Left renal cortex interstitium (tissue), 4 donors: Measurements from ENCODE around the gene PGGHG. TPM values are rescaled to one million over a fixed set of nuclear protein-coding genes. Genes with fewer than 3 reads are reported as not detected.
"Not testable (repeated sequence)": the region's sequence is repeated elsewhere in the genome, so short reads cannot be mapped to it uniquely, and the experiment has no call there.

Experiments
- DNase-seq, 4 donors: peaks; one replicate each; pipeline ENCODE4 v3.0.0-alpha.2; 2013; ENCODE audit warnings: low read depth in 4 of 4, low spot score in 2 of 4, missing footprints in 1 of 4
- polyA plus RNA-seq, 4 donors: library from polyadenylated mRNA; unstranded; fragments of 120-200 nt; gene quantifications; one replicate each; pipeline ENCODE4 v1.2.1, GENCODE V29; 2013; ENCODE audit not compliant: insufficient read length in 4 of 4

Gene PGGHG
- polyA plus RNA-seq, 4 donors, result 11.1 to 25.5 (median 23.5) TPM

DNA sequence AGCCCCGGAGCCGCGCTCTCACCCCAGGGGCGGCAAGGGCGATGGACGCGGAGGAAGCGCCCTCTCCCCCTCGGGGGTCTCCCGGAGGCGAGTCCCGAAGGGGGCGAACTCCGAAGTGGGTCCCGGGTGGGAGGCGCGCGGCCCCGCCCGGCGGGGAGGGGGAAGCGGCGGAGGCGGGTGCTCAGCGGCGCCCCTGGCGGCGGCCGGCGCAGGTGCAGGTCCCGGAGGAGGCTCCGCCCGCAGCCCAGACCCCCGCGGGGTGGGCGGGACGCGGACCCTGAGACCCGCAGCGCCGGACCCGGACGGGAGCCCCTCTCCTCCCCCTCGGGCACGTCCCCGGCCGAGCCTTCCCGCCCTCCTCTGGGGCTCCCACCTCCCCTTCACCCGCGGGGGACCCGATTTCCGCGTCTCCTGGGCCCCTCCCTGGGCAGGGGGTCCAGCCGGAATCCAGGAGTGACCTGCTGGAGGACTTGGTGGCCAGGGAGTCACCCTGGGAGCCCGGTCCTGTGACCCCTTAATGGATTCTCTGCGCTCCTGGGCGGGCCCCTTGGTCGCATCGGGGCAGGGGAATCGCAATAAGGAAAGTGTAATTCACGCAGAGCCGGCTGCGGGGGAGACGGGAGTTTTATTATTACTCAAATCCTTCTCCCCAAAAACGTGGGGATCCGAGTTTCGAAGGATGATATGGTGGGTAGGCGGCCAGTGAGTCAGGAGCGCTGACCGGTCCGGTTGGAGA is 22.3 kb downstream of the PGGHG start:
- not testable (repeated sequence) for DNase-seq

DNA sequence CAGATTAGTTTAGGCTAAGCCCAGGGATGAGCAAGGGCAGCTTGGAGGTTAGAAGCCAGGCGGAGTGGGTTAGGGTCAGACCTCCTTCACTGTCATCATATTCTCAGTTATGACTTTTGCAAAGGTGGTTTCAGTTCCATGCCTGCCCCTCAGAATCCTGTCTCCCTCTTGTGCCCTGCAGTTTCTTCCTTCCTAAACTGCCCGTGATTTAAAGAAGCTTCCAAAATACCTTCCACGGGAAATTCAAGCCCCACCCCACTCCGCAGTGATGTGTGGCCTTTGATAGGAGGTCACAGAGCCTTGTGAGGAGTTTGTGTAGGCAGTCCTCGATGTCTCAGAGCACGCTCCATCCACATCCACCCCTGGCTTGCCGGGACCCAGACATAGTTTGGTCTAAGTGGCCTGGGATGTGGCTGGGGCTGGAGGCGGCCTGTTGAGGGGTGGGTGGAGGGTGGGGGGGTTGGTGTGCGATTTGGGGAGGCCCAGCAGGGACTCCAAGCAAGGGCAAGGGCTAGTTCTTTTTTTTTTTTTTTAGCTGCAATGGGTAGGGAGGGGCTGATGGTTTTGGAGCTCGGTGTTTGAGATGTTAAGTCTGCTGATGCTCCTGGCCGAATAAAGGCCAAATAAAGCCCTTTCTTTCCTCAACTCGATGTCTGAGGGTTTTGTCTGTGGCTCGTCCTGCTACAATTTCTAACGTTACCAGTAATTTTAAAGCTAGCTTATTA is 23.3 kb downstream of the PGGHG start:
- DNase-seq, result no peak

DNA sequence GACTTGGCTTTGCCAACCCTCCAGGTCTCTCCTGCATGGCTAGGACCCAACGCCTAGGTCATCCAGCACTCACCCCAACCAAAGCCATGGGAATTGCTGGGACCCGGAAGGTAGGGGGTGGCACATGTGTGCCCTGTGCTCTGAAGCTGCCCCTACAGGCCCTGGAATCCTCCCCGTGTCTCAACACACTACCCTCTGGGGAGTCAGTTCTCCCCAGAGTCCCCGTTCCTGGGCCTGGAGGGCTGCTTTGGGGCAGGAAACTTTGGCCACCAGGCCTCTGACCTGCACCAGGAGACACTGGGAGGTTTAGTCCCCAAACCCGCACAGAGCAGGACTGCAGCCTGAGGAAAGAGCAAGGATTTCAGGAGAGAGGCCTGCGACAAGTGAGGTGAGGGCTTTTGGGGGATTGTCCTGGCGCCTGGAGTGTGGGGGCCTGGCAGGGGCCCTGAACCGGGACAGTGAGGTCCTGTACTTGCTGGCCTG is 24.4 kb downstream of the PGGHG start:
- DNase-seq, result no peak

DNA sequence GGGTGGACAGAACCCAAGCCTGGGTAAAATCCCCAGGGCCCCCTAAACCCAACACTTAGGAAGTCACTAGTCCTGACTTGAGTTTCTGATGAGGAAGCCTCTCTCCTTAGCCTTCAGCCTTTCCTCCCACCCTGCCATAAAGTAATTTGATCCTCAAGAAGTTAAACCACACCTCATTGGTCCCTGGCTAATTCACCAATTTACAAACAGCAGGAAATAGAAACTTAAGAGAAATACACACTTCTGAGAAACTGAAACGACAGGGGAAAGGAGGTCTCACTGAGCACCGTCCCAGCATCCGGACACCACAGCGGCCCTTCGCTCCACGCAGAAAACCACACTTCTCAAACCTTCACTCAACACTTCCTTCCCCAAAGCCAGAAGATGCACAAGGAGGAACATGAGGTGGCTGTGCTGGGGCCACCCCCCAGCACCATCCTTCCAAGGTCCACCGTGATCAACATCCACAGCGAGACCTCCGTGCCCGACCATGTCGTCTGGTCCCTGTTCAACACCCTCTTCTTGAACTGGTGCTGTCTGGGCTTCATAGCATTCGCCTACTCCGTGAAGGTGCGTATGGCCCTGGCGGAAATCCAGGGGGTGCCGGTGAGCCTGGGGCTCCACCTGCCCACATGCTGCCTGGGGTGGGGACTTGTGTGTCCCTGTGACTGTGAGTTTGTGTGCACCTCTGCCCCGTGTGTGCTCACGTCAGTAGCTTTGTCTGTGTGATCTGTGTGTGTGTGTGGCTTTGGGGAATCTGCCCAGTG is 25.0 kb downstream of the PGGHG start, which contains the start of gene IFITM1:
TSS of gene IFITM1 (plus strand) at position 254 of the 767 bp plus-strand sequence. CDS start at position 385, 131 bp downstream.
- peak in 1 of 4 donors; percentile 80 for DNase-seq

DNA sequence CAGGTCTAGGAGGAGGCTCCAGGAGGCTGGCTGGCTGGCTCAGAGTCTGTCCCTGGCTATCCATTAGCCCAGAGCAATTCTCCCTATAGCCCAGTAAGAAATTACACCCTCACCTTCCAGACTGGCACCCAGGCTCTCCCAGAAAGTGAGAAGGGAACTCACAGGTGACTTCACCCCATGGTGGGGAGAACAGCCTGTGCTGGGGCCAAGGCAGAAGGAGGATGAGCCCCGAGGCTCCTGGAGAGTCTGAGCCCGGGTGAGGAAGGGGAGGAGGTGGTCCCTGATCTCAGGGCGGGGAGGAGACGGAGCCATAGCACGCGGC is 25.6 kb downstream of the PGGHG start:
- not testable (repeated sequence) for DNase-seq

DNA sequence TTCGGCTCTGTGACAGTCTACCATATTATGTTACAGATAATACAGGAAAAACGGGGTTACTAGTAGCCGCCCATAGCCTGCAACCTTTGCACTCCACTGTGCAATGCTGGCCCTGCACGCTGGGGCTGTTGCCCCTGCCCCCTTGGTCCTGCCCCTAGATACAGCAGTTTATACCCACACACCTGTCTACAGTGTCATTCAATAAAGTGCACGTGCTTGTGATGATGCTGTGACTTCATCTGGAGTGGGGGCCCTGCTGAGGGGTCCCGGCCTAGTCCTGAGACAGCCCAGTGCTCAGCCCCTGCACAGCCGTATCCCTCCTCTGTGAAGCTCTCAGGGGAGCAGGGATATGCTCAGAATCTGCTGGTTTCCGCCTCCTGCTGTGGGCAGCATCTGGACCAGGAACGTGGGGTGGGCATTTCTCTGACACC is 26.1 kb downstream of the PGGHG start:
- DNase-seq, result no peak

DNA sequence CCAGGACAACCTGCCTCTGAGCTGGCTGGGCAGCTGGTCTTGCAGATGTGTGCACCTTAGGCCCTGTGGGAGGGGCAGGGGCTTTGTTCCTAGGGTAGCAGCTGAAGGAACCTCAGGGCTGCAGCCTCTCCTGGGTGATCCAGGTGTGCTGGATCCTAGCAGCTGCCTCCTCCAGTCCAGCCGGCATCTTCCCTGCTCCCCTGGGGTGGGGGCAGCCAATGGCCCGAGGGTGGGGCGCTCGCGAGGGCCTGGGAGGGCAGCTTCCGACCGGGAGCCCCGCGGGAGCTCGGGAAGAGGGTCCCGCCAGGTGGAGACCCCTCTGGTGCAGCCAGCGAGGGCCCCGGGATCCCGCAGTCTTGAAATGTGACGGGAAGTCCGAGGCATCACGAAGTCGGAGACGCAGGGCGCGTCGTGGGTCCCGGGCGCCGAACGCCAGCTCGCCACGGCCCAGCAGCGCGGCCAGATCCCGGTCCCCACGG is 26.6 kb downstream of the PGGHG start:
- no peak for DNase-seq

DNA sequence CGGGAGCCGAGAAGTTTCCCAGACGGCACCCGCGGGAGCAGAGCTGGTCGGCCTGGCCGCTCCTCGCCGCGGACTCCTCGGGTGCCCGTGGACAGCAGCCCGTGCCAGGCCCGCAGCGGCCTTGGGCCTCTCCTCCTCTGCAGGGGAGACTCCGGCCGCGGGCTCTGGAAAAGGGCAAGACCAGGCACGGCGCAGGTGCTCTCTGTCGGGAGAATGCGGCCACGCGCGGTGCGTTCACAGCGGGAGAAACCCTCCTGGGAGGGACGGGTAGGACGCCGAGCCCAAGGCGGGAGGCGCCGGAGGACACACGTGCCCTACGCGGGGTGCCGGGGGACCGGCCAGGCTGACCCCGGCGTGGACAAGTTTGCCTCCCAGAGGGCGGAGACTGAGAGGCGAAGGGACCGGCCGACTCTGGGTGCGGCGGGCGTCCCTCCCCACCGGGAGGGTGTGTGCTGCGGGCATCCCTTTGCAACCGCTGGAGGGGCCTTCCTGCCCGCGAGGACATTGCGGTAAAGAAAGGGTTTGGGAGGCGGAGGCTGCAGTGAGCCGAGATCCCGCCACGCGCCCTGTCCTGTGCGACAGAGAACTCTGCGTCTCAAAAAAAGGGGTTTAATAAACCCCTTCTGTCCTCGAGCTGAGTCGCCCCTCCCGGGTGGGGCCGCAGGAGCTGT is 27.2 kb downstream of the PGGHG start:
- DNase-seq, result no peak

DNA sequence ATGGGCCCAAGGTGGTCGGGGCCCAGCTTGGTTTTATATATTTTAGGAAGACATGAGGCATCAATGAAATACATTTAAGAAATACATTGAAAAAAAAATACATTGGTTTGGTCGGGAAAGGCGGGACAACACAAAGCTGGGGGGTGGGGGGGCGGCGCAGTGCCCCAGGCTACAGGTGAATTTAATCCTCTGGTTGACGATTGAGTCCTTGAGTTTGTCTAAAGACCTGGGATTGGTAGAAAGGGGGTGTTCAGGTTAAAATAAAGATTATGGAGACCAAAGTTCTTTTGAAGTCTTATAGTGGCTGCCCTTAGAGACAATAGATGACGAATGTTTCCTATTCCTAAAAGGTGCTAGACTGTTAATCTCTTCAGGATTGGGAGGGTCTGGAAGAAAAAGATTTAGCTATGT is 28.0 kb downstream of the PGGHG start:
- DNase-seq, result no peak

DNA sequence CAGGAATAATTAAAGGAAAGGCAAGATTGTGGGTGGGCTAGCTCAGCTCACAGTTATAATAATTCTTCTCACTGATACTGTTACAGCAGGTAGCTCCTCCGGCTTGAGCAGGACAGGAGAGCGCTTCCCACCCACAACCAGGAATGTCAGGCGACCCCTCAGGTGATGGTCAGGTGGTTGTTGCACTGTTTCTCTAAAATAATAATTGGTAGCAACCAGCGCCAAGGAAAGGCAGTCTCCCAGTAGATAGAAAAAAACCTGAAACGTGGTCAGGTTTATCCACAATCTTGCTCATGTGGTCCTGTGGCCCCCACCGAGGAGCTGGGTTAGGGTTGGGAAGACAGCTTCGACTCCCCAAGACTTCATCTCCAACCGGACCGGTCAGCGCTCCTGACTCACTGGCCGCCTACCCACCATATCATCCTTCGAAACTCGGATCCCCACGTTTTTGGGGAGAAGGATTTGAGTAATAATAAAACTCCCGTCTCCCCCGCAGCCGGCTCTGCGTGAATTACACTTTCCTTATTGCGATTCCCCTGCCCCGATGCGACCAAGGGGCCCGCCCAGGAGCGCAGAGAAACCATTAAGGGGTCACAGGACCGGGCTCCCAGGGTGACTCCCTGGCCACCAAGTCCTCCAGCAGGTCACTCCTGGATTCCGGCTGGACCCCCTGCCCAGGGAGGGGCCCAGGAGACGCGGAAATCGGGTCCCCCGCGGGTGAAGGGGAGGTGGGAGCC is 28.9 kb downstream of the PGGHG start:
- DNase-seq, result not testable (repeated sequence)

DNA sequence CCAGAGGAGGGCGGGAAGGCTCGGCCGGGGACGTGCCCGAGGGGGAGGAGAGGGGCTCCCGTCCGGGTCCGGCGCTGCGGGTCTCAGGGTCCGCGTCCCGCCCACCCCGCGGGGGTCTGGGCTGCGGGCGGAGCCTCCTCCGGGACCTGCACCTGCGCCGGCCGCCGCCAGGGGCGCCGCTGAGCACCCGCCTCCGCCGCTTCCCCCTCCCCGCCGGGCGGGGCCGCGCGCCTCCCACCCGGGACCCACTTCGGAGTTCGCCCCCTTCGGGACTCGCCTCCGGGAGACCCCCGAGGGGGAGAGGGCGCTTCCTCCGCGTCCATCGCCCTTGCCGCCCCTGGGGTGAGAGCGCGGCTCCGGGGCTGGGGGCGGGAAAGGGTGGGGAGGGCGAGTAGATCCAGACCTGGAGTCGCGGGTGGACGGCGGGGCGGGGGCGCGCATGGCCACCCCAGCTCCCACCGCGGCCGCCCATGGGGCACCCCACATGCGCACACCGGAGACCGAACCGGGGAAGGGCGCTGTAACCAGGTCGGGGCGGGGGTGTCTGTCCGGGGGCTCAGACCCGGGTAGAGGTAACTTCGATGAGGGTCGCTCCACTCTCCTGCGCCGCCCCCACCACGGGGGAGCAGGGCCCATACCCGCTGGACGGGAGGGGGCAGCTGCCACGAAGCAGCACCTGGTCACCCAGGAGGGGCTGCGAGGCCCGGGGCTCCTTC is 29.6 kb downstream of the PGGHG start:
- DNase-seq, result not testable (repeated sequence)

DNA sequence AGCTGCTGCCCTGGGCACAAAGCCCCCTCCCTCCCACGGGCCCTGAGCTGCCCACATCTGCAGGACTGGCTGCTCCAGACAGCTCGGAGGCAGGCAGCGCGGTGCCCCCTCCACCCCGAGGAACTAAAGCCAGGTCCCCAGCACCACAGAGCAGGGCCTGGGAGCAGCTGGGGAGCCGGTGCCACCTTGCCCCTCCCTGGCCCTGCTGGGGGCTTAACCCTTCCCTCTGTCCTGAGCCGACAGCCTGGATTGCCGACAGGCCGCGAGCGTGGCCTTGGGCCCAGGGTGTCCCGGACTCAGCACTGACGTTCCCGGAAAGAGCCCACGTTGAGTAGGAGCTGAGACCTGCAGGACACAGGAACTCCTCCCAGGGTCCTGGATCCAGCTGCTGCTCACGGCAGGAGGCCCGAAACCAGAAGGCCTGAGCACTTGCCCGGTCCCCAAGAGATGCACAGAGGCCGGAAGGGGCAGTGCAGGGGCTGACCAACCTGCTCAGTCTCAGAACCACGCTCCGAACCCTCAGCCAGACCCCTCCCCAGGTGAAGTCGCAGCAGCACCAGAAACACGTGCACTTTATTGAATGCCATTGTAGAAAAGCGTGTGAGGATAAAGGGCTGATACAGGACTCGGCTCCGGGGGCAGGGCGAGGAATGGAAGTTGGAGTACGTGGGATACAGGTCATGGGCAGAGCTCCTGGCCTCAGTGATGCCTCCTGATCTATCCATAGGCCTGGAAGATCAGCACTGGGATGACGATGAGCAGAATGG is 30.4 kb downstream of the PGGHG start:
- DNase-seq, result not testable (repeated sequence)

DNA sequence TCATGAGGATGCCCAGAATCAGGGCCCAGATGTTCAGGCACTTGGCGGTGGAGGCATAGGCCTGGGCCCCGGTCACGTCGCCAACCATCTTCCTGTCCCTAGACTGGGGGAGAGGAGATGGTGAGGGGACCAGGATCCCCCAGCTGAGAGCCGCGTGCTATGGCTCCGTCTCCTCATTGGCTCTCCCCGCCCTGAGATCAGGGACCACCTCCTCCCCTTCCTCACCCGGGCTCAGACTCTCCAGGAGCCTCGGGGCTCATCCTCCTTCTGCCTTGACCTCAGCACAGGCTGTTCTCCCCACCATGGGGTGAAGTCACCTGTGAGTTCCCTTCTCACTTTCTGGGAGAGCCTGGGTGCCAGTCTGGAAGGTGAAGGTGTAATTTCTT is 31.0 kb downstream of the PGGHG start:
- not testable (repeated sequence) for DNase-seq

DNA sequence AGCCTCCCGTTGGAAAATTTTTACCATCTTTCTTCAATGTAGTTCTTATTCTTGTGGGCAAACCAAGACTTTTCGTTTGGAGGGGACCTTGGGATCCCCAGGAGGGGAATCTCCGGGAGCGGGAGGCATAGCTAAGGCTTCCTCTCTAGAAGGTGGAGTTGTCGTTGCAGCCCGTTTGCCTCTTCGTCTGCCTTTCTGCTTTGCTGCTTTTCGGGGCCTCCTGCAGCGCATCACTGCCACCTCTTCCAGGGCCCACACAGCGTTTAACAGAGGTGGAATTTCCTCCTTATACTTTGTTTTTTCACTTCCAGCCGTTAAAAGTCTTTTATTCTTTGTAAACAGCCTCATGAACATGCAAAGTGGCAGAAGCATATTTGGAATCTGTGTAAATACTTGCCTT is 35.2 kb downstream of the PGGHG start:
- DNase-seq, result no peak

DNA sequence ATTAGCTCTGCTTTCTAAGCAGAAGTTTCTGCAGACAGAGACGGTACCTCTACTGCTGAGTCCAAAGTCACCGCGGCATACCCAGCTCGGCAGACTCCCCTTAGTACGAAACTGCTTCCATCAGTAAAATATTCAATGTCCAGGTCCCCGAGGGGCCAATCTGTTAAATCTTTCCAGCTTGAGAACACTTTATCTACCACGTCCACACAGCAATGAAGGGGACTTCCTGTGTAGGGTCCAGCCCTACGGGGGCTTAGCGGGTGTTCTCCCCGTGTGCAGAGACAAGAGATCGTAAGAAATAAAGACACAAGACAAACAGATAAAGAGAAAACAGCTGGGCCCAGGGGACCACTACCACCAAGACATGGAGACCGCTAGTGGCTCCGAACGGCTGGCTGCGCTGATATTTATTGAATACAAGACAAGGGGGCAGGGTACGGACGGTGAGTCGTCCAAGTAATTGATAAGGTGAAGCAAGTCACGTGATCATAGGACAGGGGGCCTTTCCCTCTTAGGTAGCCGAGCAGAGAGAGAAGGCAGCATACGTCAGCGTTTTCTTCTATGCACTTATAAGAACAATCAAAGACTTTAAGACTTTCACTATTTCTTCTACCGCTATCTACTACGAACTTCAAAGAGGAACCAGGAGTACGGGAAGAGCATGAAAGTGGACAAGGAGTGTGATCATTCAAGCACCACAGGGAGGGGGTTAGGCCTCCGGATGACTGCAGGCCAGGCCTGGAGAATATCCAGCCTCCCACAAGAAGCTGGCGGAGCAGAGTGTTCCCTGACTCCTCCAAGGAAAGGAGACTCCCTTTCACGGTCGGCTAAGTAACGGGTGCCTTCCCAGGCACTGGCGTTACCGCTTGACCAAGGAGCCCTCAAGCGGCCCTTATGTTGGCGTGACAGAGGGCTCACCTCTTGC is 35.9 kb downstream of the PGGHG start:
- not testable (repeated sequence) for DNase-seq

DNA sequence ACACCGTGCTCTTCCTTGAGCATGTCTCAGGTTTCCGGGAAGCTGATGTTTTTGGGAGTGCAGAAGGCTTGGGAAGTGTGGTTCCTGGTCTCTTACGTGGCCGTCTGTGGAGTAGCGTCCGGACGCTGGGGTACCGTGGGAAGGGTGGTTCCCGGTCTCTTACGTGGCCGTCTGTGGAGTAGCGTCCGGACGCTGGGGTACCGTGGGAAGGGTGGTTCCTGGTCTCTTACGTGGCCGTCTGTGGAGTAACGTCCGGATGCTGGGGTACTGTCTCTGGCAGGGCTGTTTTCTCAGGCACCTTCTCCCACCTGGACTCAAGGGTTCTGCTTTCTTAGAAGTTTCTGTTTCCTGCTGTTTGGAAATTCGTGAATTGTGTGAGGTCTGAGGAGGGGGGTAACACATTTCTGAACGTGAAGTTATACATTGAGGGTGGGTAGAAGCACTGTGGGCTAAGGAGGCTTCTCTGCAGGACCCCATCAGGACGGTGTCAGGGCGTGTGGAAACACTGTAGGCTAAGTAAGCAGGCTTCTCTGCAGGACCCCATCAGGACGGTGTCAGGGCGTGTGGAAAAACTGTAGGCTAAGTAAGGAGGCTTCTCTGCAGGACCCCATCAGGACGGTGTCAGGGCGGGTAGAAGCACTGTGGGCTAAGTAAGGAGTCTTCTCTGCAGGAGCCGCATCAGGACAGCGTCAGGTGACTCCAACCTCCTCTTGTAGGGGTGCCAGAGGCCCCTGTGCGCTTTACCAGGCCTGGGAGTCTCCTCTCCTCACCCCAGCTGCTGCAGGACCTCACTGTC is 37.1 kb downstream of the PGGHG start:
- DNase-seq, result no peak

DNA sequence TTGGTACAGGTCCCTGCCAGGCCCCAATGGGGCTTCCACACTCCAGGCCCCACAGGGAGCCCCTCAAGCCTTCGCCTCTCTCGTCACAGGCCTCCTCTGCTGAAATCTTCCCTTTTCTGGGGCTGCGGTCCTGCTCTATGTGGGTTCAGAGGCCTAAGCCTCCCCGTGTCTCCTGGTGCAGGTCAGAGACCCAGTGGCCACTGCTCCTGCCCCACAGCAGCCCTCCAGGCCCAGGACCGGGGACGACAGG is 37.6 kb downstream of the PGGHG start:
- DNase-seq, result no peak
